AG08395 (cell line): ENCODE results near the gene LPP.
"Not testable (repeated sequence)": the region's sequence is repeated elsewhere in the genome, so short reads cannot be mapped to it uniquely, and the experiment has no call there.

ENCODE experiments used
- DNase-seq: peaks from one replicate; pipeline ENCODE4 v3.0.0; 2012; ENCODE audit warnings: mixed read lengths, low spot score

LPP gene

DNA sequence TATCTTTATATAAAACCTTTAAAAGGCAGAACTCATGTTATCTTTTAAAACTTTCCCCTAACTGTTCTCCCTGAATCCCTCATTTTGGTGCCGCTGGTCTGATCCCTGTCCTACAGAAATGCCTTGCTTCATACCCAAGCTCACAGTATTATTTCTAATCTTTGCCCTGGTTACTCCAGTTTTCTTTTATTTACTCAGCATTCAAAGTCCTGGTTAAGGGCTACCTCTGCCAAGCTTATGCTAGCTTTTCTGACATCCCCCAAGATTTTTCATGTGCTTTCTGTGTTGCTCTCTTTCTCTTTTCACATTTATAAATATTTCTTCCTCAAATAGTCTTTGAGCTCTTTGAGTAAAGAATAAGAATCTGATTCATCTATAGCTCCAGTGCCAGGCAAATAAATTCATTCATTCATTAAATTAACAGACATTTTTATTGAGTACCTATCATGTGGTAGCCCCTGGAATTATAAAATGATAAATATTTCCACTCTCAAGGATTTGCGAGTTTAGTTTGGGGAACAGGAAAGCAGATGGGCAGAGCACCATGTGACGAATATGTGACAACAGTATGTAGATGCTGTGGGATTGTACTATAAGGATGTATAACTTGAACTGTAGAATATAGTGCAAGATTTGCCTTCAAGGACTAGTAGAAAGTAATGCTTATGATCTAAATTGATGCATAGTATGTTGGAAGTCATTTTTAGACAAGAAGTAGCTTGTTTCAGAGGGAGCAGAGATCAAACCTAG, 247.5 kb downstream of the LPP start:
- no peak for DNase-seq

DNA sequence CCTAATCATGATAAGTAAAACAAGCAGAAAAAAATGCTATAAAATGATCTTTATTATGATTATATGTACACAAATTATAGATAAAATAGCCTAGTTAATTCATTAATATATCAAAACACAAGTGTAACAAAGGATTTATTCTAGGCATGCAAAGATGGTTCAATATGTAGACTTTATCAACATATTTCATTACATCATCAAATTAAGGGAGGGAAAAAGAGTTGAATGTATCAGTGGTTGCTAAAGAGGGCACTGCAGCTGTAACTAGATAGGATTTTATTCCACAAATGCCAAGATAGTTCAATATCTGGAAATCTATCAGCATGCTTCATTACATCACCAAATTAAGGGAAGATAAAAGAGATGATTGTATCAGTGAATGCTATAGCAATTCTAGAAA, 248.3 kb downstream of the LPP start:
- DNase-seq = no peak

DNA sequence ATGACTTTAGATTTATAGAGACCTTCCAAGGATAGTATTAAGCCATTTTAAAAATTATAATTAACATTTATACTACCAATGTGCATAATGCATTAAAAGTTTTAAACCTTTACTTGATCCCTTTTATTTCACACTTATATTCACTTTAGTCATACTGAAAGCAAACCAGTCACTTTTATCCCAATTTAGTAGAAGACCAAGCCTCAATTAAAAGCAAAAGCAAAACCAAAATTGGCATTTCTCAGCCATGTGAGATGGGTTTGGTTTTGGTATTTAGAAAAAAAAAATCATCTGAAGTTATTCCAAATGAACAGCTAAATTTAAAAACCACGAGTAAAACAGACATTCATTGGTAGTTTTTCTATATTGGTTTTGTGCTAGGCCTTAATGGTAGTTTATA, 249.4 kb downstream of the LPP start:
- no peak for DNase-seq

DNA sequence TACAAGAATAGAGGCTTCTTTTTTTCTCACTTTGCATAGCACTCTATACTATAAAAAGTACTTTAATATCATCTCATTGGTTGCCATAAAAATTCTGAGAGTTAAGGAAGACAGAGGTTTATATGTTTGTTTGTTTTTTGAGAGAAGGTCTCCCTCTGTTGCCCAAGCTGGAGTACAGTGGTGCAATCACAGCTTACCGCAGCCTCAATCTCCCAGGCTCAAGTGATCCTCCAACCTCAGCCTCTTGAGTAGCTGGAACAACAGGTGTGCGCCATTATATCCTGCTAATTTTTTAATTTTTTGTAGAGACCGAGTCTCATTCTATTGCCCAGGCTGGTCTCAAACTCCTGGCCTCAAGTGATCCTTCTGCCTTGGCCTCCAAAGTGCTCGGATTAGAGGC, 250.2 kb downstream of the LPP start:
- DNase-seq = no peak

DNA sequence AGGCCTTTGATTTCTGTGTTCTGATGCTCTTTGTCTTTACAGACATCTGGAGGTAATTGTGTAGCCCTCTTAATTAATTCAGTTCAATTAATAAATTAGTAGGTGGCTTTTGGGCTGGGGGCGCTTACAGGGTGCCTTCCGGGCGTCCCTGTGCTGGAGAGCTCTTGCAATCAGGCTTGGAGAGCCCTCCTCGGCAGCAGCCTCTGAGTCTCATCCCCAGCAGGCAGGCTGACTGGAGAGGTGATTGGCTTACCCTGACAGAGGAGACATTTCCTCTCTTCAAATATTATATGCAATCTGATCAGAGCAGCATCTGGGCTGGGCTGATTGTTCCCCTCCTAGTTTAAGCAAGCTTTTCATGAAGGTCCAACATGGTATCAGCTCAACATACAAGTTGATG, 250.7 kb downstream of the LPP start:
- no peak for DNase-seq

DNA sequence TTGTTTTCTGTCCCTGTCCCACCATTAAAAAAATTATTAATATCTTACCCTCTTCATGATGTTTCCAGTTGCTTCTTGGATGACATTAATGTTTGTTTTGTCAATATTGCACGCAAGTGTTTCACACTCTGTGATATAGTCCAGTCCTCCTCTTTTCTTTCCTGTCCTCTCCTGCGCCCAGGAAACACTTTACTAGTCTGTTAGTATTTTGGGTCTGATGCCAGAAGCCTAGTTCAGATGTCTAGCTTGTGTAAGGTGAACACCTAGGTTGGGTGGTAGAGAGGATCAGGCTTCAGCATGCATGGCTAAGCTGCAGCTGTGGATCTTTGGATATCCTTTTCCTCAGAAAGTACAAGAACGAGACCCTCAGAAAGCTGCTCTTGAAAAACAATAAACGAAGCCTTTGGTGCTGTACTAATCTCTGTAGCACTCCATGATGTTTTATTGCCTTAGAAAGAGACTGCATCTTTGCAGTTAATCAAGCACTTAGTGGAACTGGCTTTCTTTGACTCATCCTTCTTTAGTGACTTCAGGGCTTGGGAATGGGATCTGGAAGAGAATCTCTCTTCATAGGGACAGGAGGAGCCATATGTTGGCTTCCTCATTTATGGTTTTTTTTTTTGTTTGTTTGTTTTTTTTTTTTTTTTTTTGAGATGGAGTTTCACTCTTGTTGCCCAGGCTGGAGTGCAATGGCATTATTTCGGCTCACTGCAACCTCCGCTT, 253.4 kb downstream of the LPP start:
- DNase-seq = peak; percentile 75

DNA sequence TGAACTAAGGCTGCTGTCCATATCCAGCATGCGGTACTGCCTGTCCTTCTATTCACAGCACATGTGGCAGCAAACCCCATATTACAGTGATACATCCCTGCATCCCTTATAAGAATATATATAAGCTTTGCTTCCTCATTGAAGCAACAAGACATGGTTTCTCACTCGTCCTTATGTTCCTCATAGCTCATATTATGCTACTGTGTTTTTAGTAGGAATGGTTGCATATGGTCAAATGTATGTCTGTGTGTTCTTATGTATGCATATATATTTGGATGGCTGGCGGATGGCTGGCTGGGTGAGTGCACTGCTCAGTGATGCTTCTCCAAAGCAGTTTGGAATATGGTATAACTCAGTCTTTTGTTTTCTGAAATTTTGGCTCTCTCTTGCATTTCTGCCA, 254.9 kb downstream of the LPP start:
- no peak for DNase-seq

DNA sequence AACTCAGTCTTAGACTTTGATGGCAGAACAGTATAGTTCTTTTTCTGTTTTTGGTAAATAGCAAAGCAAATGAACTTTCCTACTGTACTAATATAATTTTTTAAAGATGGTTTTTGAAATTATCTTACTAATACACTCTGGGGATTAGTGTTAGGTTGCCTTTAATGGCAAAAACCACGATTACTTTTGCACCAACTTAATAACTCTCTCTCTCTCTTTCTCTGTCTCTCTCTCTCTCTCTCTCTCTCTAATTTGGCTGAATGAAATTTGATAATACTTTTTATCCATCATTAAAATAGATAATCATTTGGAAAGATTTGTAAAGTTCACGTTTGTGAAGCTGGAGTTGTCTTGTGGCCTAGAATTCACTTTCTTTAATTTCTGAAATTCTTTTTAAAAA, 257.8 kb downstream of the LPP start:
- DNase-seq = no peak

DNA sequence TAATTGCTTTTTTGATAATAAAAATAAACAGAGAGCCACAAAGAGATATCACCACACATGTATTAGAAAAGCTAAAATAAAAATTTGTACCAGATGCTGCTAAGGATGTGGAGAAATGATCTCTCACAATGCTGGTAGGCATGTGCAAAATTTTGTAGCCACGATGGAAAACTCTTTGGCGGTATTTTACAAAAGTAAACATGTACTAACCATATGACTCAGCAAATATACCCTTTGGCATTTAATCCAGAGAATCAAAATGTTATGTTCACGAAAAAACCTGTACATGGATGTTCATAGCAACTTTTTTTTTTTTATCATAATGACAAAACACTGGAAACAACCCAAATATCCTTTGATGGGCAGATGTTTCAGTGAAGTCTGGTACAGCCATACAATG, 261.2 kb downstream of the LPP start:
- no peak for DNase-seq

DNA sequence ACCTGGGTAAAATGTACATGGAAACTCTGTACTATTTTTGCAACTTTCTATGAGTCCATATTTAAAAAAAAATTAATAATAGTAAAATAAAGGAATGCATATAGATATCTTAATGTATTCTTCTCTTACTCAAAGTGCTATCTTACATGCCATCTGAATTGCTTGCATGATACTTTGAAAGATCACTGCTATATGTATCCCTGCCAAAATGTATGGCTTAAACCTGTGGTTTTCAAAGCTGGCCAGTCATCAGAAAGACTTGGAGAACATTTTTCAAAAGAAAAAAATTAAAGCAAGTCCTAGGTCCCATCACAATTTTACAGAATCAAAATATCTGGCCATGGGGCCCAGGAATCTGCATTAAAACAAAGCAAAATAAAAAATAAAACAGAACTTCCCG, 262.1 kb downstream of the LPP start:
- no peak for DNase-seq

DNA sequence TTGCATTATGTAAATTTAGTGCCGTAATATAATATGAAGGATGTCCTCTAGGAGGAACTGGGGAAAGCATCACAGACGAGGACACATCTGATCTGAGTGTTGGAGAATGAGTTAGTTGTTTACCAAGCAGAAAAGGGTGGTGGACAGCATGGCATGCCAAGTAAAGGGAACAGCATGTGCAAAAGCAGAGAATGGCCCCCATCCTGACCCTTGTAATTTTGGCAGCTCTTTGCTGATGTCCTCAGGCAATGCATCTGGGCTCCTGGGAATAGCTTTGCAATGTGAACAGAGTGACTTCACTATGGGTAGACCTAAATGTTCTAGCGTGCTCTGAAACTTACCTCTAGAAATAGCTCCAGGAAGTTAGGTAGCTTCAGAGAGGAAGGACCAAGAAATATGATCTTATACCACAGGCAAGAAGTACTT, 263.3 kb downstream of the LPP start:
- DNase-seq = no peak

DNA sequence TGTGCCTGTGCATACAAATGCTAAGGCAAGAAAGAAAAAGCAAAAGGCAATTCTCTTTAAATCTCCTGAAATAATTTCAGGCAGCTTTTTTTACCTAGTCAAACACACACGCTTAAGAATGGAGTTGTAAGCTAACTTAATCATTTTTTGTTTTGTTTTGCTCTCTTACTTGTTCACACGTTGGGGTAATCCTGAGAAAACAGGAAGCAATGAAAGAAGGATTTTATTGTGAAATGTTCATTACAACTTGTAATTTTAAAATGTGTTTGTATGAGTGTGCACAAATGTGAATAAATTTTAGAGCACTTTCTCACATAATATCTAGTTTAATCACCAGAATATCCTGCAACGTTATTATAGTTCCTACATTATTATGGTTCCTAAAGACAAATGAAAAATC, 263.8 kb downstream of the LPP start:
- no peak for DNase-seq

DNA sequence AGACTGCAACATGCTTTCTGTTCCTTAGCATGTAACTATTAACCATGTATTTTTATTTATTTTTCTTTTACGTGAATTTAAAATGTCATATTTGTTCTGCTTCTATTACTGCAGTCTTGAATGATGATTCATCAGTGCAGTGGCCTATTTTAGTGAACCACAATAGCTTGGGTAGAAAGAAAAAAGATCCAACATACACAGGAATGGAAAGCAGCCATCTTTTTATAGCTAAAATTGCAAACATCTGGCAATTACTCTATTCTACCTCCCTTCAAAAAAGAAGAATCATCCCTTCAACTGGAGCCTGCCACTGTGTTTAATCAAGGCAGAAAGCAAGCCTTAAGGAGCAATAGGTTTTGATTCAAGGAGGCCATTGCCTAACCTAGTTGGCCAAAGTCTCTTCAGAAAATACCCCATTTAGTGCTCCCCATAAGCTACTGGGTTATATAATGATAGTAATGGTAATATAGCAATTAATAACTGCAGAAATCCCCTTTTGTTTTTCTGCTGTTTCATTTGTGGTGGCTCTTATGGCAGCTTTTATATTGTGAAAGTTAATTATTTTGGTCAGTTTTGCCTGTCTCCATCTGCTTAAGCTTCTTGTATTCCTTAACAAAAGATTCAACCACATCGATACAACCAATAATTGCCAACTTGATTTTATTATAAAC, 267.3 kb downstream of the LPP start:
- peak; percentile 80 for DNase-seq

DNA sequence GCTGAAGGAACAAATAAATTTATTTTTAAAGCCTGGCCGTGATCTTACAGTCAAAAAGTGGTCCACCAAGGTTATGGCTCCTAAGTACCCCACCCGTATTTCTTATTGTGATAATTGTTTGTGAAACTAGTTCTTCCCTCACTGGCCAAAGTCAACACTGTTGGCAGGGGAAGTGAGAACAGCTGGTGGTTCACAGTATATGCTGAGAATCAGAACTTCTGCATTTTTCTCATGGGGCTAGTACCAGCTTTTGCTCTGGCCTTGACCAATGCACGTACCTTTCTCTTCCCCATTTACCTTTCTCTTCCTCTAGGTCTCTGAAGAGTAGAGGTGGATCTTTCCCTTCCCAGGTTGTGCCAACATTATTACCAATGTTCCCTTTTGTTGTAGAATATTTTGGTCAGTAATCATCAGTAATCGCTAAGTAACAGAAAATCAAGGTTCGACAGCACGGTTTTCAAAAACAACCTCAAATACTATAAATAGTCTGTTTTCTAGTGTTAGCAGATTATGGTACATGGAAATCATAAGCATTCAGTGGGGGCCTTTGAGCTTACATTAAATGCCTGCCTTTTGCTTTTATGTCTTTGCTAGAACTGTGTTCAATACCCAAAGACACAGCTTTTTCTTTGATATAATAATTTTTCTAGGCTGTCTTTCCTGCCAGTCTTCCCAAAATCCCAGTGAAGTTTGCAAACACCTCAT, 268.0 kb downstream of the LPP start:
- DNase-seq = no peak

DNA sequence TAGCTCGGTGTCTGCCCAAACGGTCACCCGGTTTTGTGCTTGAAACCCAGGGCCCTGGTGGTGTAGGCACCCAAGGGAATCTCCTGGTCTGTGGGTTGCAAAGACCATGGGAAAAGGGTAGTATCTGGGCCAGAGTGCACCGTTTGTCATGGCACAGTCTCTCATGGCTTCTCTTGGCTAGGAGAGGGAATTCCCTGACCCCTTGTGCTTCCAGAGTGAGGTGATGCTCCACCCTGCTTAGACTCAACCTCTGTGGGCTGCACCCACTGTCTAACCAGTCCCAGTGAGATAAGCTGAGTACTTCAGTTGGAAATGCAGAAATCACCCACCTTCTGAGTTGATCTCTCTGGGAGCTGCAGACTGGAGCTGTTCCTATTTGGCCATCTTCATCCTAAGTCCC, 274.0 kb downstream of the LPP start:
- not testable (repeated sequence) for DNase-seq

DNA sequence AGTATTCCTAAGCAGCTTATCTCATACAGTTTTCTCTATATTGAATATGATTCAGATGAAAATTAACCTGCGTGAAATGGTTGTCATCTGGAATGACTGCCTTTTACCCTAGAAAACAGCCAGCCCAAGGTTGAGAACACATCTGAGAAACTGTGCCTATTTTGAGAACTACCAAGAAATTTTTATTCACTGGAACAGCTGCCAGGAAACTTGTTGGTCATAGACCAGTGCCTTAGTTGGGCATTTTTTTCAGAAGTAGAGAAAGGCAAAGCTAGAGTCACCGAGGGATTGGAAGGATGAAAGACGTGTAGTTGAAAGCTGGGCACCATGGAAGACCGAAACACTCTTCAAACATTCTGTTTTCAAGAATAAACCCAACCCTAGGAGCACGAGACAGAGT, 277.1 kb downstream of the LPP start:
- no peak for DNase-seq

DNA sequence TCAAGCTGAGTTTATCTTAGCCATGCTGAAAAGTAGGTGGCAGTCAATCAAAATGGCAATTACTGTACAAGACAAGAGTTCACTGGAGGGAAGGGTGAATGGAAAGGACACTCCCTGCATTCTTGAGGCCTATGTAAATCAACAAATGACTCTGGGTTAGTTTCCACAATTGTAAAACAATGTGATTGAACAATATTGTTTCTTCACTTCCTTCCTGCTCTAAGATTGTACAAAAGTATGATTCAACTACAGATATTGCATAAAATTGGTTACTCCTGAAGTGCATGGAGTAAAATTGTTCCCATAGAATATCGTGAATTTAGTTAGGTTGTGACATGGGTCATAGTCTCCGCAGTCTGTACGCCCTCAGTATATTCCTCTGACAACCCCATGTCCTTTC, 277.6 kb downstream of the LPP start:
- DNase-seq = peak; percentile 35

DNA sequence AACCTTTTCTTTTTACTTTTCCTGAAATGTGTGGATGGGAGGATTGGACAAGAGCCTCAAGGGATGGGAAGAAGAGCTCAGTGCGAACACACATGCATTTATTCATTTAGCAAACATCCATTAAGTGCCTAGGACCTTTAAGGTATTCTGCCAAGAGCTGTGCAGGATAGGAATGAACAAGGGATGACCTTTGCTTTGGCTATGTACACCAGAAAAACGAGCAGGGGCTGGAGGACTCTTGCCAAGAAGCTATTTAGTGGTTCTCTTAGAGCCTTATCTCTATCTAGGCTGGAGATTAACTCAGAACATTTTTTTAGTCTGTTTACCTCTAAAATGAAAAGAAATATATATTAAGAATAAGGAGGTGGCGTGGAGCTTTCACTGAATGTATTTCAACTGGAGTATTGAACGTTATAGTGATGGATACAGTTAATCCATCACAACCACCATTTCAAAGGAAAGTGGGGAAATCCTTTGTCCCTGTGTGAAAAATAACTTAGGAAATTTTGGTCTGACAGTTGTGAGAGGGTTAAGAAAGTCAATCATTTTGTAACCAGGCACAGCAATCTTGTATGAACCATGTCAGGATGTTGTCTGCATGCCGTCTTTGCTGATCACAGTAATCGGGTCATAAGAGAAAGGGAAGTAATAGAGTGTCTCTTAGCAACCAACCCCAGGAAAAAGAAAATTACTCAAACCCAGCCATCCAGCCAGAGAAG, 279.0 kb downstream of the LPP start:
- DNase-seq = no peak

DNA sequence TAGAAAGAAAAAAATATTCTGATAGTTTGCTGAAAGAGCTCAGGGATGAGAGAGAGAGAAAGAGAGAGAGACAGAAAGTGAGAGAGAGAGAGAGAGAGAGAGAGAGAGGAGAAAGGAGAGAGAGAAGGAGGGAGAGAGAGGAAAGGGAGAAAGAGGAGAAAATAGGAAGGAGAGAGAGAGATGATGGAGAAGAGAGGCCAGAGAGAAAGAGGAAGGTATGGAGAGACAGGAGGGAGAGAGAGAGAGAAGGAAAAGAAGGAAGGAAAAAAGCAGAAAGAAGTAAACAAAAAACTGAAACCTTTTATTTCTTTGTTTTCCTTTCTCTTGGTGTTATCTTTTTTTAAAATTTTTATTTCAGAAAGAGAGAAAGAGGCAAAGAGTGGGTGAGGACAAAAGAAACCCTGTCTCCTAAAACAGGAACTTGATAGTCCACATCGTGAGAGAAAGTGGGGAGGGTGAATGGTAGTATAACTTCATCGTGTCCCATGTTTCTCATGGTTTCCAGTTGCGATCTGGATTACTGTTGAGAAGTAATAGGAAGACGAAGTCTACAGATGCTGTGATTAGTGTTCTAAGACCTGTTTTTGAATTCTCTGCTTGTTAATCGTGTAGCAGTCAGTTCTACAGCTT, 279.7 kb downstream of the LPP start:
- DNase-seq = no peak

DNA sequence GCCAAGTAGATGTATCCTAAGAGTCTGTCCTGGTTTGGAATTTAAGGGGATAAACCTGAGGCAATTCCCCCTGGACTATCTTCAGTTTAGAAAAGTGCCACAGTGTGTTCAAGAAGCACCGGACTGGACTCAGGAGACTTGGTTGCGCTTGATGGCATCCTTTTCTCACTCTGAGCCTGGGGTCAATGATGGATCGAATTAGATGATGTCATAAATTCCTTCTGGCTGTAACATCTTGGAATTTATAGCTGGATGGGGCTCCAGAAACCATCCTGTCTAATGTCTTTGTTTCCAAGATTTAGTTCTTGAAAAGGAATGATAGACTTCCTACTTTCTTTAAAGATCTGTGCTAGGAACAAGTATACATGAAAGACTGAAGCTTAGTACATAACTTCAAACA, 280.6 kb downstream of the LPP start:
- DNase-seq = no peak

DNA sequence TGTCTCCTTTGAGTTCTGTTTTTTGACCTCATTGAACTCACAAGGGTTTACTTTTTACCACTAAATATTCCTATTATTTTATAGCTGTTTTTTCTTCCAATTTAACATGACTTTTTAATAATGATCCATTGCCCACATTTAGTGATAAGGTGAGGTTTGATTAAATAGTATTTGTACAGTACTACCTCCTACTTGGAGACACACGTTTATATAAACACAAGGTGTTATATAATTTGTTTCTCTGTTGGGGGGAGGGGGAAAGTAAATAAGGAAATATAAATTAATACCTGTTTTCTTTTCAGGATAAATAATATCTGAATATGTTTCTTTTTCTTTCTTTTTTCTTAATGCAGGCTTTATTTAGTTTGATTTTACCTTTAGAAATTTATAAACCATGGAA, 281.3 kb downstream of the LPP start:
- DNase-seq = no peak

DNA sequence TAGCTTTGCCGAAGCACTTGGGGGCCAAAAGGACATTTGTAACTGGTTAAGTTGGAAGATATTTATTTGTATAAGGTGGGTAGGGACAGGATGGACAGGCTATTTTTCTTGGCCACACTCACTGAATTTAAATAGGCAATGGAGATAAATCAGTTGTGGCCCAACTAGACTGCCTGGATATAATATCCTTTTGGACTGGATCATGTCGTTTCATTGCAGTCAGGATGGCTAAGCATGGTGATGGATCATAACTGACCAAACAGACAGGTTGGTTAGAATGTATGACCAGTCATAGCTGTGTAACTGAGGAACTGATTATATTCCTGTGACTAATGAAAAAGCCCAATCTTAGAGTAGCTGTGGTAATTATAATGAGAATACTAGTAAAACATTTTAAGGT, 284.0 kb downstream of the LPP start:
- DNase-seq = no peak
